IPS-15b (cell line): ENCODE results near the gene IGFL2.
"Not testable (repeated sequence)": the region's sequence is repeated elsewhere in the genome, so short reads cannot be mapped to it uniquely, and the experiment has no call there.

Experiments used
- H3K27me3 ChIP-seq: one replicate; pipeline ENCODE4 v1.6.1; 2013; ENCODE audit warnings: low read length; ENCODE audit not compliant: control insufficient read depth, insufficient read depth
- H3K36me3 ChIP-seq: one replicate; pipeline ENCODE4 v1.6.1; 2013; ENCODE audit warnings: low read length; ENCODE audit not compliant: control insufficient read depth, insufficient read depth
- H3K4me1 ChIP-seq: one replicate; pipeline ENCODE4 v1.6.1; 2013; ENCODE audit warnings: mild to moderate bottlenecking, low read length; ENCODE audit not compliant: control insufficient read depth, insufficient read depth
- H3K4me3 ChIP-seq: one replicate; pipeline ENCODE4 v1.5.1; 2013; ENCODE audit warnings: low read depth, low read length
- H3K9ac ChIP-seq: one replicate; pipeline ENCODE4 v1.6.1; 2013; ENCODE audit warnings: low read depth, mild to moderate bottlenecking, low read length
- H3K9me3 ChIP-seq: one replicate; pipeline ENCODE4 v1.6.1; 2013; ENCODE audit warnings: mild to moderate bottlenecking, low read length; ENCODE audit not compliant: control insufficient read depth, insufficient read depth

IGFL2 gene

GRCh38 chr19:46193678-46194077, 45.6 kb downstream of the IGFL2 start:
- Histone ChIP-seq H3K9me3 (no peaks in the 10 kb centered on the region), H3K4me1 (no peaks in the 10 kb centered on the region), H3K27me3 (no peaks in the 10 kb centered on the region), H3K9ac (no peak overlapping the region), H3K4me3 (no peak overlapping the region), H3K36me3 (no peaks in the 10 kb centered on the region)

- no peak overlapping the region for H3K9ac ChIP-seq
- no peaks in the 10 kb centered on the region for H3K27me3 ChIP-seq
- no peaks in the 10 kb centered on the region for H3K36me3 ChIP-seq
- no peaks in the 10 kb centered on the region for H3K4me1 ChIP-seq
- no peaks in the 10 kb centered on the region for H3K9me3 ChIP-seq
- no peak overlapping the region for H3K4me3 ChIP-seq
Measured at GRCh38 chr19:46195104-46195503, 47.1 kb downstream of the IGFL2 start.

- not testable (repeated sequence) for H3K4me1 ChIP-seq, H3K4me3 ChIP-seq, H3K9me3 ChIP-seq, H3K27me3 ChIP-seq, H3K9ac ChIP-seq, H3K36me3 ChIP-seq
Measured at GRCh38 chr19:46195919-46196318, 47.9 kb downstream of the IGFL2 start.

GRCh38 chr19:46196410-46197124, 48.5 kb downstream of the IGFL2 start:
- H3K4me1 ChIP-seq, result no peaks in the 10 kb centered on the region
- H3K36me3 ChIP-seq, result no peaks in the 10 kb centered on the region
- no peak overlapping the region for H3K9ac ChIP-seq
- no peaks in the 10 kb centered on the region for H3K9me3 ChIP-seq
- no peaks in the 10 kb centered on the region for H3K27me3 ChIP-seq
- H3K4me3 ChIP-seq, result no peak overlapping the region

GRCh38 chr19:46197314-46198070, 49.5 kb downstream of the IGFL2 start:
- Histone ChIP-seq H3K9ac (no peak overlapping the region), H3K4me1 (no peaks in the 10 kb centered on the region), H3K9me3 (no peaks in the 10 kb centered on the region), H3K27me3 (no peaks in the 10 kb centered on the region), H3K4me3 (no peak overlapping the region), H3K36me3 (no peaks in the 10 kb centered on the region)

GRCh38 chr19:46198756-46199155, 50.7 kb downstream of the IGFL2 start:
- no peaks in the 10 kb centered on the region for H3K27me3 ChIP-seq
- no peak overlapping the region for H3K4me3 ChIP-seq
- no peaks in the 10 kb centered on the region for H3K4me1 ChIP-seq
- no peaks in the 10 kb centered on the region for H3K36me3 ChIP-seq
- no peak overlapping the region for H3K9ac ChIP-seq
- no peaks in the 10 kb centered on the region for H3K9me3 ChIP-seq

- Histone ChIP-seq H3K27me3 (no peaks in the 10 kb centered on the region), H3K36me3 (no peaks in the 10 kb centered on the region), H3K4me1 (no peaks in the 10 kb centered on the region), H3K9ac (no peak overlapping the region), H3K4me3 (no peak overlapping the region), H3K9me3 (no peaks in the 10 kb centered on the region)
Measured at GRCh38 chr19:46201454-46202310, 53.6 kb downstream of the IGFL2 start.

- Histone ChIP-seq H3K9ac (no peak overlapping the region), H3K4me3 (no peak overlapping the region), H3K36me3 (no peaks in the 10 kb centered on the region), H3K4me1 (no peaks in the 10 kb centered on the region), H3K9me3 (no peaks in the 10 kb centered on the region), H3K27me3 (no peaks in the 10 kb centered on the region)
Measured at GRCh38 chr19:46202426-46202825, 54.4 kb downstream of the IGFL2 start.

GRCh38 chr19:46202872-46203860, 55.1 kb downstream of the IGFL2 start:
- H3K36me3 ChIP-seq, result no peaks in the 10 kb centered on the region
- no peak overlapping the region for H3K9ac ChIP-seq
- no peaks in the 10 kb centered on the region for H3K9me3 ChIP-seq
- no peaks in the 10 kb centered on the region for H3K27me3 ChIP-seq
- no peak overlapping the region for H3K4me3 ChIP-seq
- no peaks in the 10 kb centered on the region for H3K4me1 ChIP-seq

- no peaks in the 10 kb centered on the region for H3K9me3 ChIP-seq
Measured at GRCh38 chr19:46204008-46204407, 56.0 kb downstream of the IGFL2 start.

More at GRCh38 chr19:46204008-46204407, 56.0 kb downstream of the IGFL2 start:
- H3K27me3 ChIP-seq, result peaks cover under 1% of the 10 kb centered on the region
- H3K4me1 ChIP-seq, result no peaks in the 10 kb centered on the region
- H3K36me3 ChIP-seq, result no peaks in the 10 kb centered on the region
- no peak overlapping the region for H3K4me3 ChIP-seq
- H3K9ac ChIP-seq, result no peak overlapping the region
